SK-N-SH (cell line): ENCODE results near the gene TEAD4. TPM values are rescaled to one million over a fixed set of nuclear protein-coding genes. Genes with fewer than 3 reads are reported as not detected.
A peak's percentile ranks its signal among the peaks of the same experiment; 100 is the strongest.

Experiments
- CTCF ChIA-PET: fragments of 300-600, 350-600 bp; formaldehyde crosslinking; extraction: SDS; loops from one replicate; lab custom pipeline; 2021; lab: Yijun Ruan, JAX
- POLR2A ChIA-PET: fragments of 350-600 bp; sonication (Branson Sonifier 250); formaldehyde crosslinking; extraction: SDS; loops from one replicate; lab custom pipeline; 2020; ENCODE audit warnings: antibody characterized with exemption, inconsistent platforms; lab: Yijun Ruan, JAX
- DNase-seq: peaks from one replicate; pipeline ENCODE4 v3.0.0; 2012
- H2AFZ ChIP-seq: fragments of 200-600 bp; sonication (generic); 2 replicates; pipeline ENCODE4 v1.8.1; 2016; ENCODE audit warnings: antibody characterized with exemption, mild to moderate bottlenecking, low read depth
- H3F3A ChIP-seq: fragments of 200-600 bp; sonication (generic); replicated peaks from 2 replicates; pipeline ENCODE3; 2016; ENCODE audit warnings: antibody characterized with exemption, mild to moderate bottlenecking; ENCODE audit not compliant: insufficient read depth
- H3K27ac ChIP-seq, 2 experiments: fragments of 200-500 bp in 1 of 2; fragments of 200-600 bp in 1 of 2; sonication (Bioruptor generic) in 1 of 2; sonication (generic), shearing (Covaris generic) in 1 of 2; 2 replicates each; pipeline versions ENCODE4 v1.5.1 to v1.6.1; 2014 to 2016; ENCODE audit warnings: low read depth in 2 of 2, inconsistent platforms in 1 of 2, low read length in 1 of 2, mild to moderate bottlenecking in 1 of 2, mixed read lengths in 1 of 2
- H3K27me3 ChIP-seq: fragments of 200-600 bp; sonication (generic), shearing (Covaris generic); 2 replicates; pipeline ENCODE4 v1.6.1; 2016; ENCODE audit warnings: mixed run types; ENCODE audit not compliant: insufficient read depth
- H3K36me3 ChIP-seq, 2 experiments: fragments of 200-500 bp in 1 of 2; fragments of 200-600 bp in 1 of 2; sonication (Bioruptor generic) in 1 of 2; sonication (generic) in 1 of 2; replicated peaks in 1 of 2; 2 replicates each; pipeline versions ENCODE3 to v1.5.1; 2014 to 2016; ENCODE audit warnings: low read length in 1 of 2, mild to moderate bottlenecking in 1 of 2; ENCODE audit not compliant: insufficient read depth in 2 of 2, control insufficient read depth in 1 of 2
- H3K4me1 ChIP-seq, 2 experiments: fragments of 200-500 bp in 1 of 2; fragments of 200-600 bp in 1 of 2; sonication (Bioruptor generic) in 1 of 2; sonication (generic), shearing (Covaris generic) in 1 of 2; 2 replicates each; pipeline versions ENCODE4 v1.5.1 to v1.6.1; 2014 to 2016; ENCODE audit warnings: low read depth in 1 of 2, low read length in 1 of 2, mixed run types in 1 of 2; ENCODE audit not compliant: insufficient read depth in 2 of 2, control insufficient read depth in 1 of 2
- H3K4me2 ChIP-seq: fragments of 200-600 bp; sonication (generic), shearing (Covaris generic); 2 replicates; pipeline ENCODE4 v1.6.1; 2017; ENCODE audit warnings: mixed run types
- H3K4me3 ChIP-seq, 2 experiments: fragments of 200-500 bp in 1 of 2; fragments of 200-600 bp in 1 of 2; sonication (Bioruptor generic) in 1 of 2; sonication (generic), shearing (Covaris generic) in 1 of 2; 2 replicates each; pipeline versions ENCODE4 v1.5.1 to v1.8.1; 2014 to 2016; ENCODE audit warnings: low read depth in 2 of 2, inconsistent platforms in 1 of 2, low read length in 1 of 2, mild to moderate bottlenecking in 1 of 2, mixed read lengths in 1 of 2, moderate library complexity in 1 of 2
- H3K79me2 ChIP-seq: fragments of 200-600 bp; sonication (generic); 2 replicates; pipeline ENCODE4 v1.8.1; 2017; ENCODE audit warnings: mild to moderate bottlenecking; ENCODE audit not compliant: insufficient read depth
- H3K9ac ChIP-seq: fragments of 200-600 bp; sonication (generic); 2 replicates; pipeline ENCODE4 v1.6.1; 2017; ENCODE audit warnings: mixed run types
- H3K9me2 ChIP-seq: fragments of 200-600 bp; sonication (generic); 2 replicates; pipeline ENCODE4 v1.6.1; 2017; ENCODE audit warnings: mixed run types
- H3K9me3 ChIP-seq: fragments of 200-600 bp; sonication (generic); 2 replicates; pipeline ENCODE4 v1.6.1; 2017; ENCODE audit warnings: mixed run types, mild to moderate bottlenecking, moderate library complexity
- H4K20me1 ChIP-seq: fragments of 200-600 bp; sonication (generic); 2 replicates; pipeline ENCODE4 v1.6.1; 2017; ENCODE audit warnings: mild to moderate bottlenecking, mixed run types; ENCODE audit not compliant: insufficient read depth
- ELF1 ChIP-seq: IDR thresholded peaks from 2 replicates; pipeline ENCODE4 v1.4.0; 2012
- EZH2phosphoT487 ChIP-seq: fragments of 200-600 bp; sonication (generic); IDR thresholded peaks from 2 replicates; pipeline ENCODE4 v1.6.1; 2017; ENCODE audit warnings: low read depth, mixed run types, mild to moderate bottlenecking, antibody characterized with exemption, moderate library complexity, borderline replicate concordance
- FOSL2 ChIP-seq: IDR thresholded peaks from 2 replicates; pipeline ENCODE4 v1.4.0; 2012; ENCODE audit warnings: low read depth, mild to moderate bottlenecking, moderate library complexity, borderline replicate concordance
- GABPA ChIP-seq: IDR thresholded peaks from 2 replicates; pipeline ENCODE4 v1.4.0; 2012; ENCODE audit warnings: low read depth, mild to moderate bottlenecking
- GATA2 ChIP-seq: sonication (generic); formaldehyde crosslinking; IDR thresholded peaks from 2 replicates; pipeline ENCODE4 v1.5.0; 2020; ENCODE audit warnings: mild to moderate bottlenecking, missing genetic modification reagents
- MEF2A ChIP-seq: IDR thresholded peaks from 2 replicates; pipeline ENCODE4 v1.4.0; 2012; ENCODE audit warnings: low read depth, borderline replicate concordance
- MXI1 ChIP-seq: IDR thresholded peaks from 2 replicates; pipeline ENCODE4 v1.6.1; 2012; ENCODE audit warnings: mild to moderate bottlenecking, low read depth, low read length, improper control_type of control experiment
- RAD21 ChIP-seq: IDR thresholded peaks from 2 replicates; pipeline ENCODE4 v1.6.1; 2012; ENCODE audit warnings: mild to moderate bottlenecking, low read length
- RCOR1 ChIP-seq: fragments of 150-350 bp; IDR thresholded peaks from 2 replicates; pipeline ENCODE4 v1.6.1; 2017; ENCODE audit warnings: antibody characterized with exemption, low read length
- RFX5 ChIP-seq: IDR thresholded peaks from 2 replicates; pipeline ENCODE4 v1.6.1; 2012; ENCODE audit warnings: mild to moderate bottlenecking, improper control_type of control experiment, low read length
- SIN3A ChIP-seq: IDR thresholded peaks from 2 replicates; pipeline ENCODE4 v1.6.1; 2012; ENCODE audit warnings: low read depth, mild to moderate bottlenecking, low read length, moderate library complexity, borderline replicate concordance
- SMC3 ChIP-seq: IDR thresholded peaks from 2 replicates; pipeline ENCODE4 v1.6.1; 2012; ENCODE audit warnings: low read depth, low read length, improper control_type of control experiment
- TCF12 ChIP-seq: IDR thresholded peaks from 2 replicates; pipeline ENCODE4 v1.4.0; 2012
- TEAD4 ChIP-seq: IDR thresholded peaks from 2 replicates; pipeline ENCODE4 v1.4.0; 2012; ENCODE audit warnings: mild to moderate bottlenecking, borderline replicate concordance; ENCODE audit not compliant: insufficient read depth
- YY1 ChIP-seq: IDR thresholded peaks from 2 replicates; pipeline ENCODE4 v1.4.0; 2012; ENCODE audit warnings: low read depth, mild to moderate bottlenecking
- WGBS: methylation state at CpG from one replicate; pipeline ENCODE4 v1.1.6; 2017; ENCODE audit warnings: low lambda C conversion rate; 5-methylcytosine and 5-hydroxymethylcytosine counted together
- polyA plus RNA-seq, 3 experiments: library from polyadenylated mRNA; depleted of rRNA; stranded (reverse); fragments of >200 nt; gene quantifications; 2 replicates each; pipeline ENCODE4 v1.2.3, GENCODE V29; 2012
- TF ChIP-seq, protein P1 (sequence below): IDR thresholded peaks from 2 replicates; pipeline ENCODE4 v1.4.0; 2012; ENCODE audit warnings: low read depth, borderline replicate concordance
- TF ChIP-seq, protein P2 (sequence below): IDR thresholded peaks from 2 replicates; pipeline ENCODE4 v1.4.0; 2012; ENCODE audit warnings: low read depth
- TF ChIP-seq, protein P3 (sequence below): IDR thresholded peaks from 2 replicates; pipeline ENCODE4; 2012
- TF ChIP-seq, protein P4 (sequence below): fragments of 200-600 bp; sonication (generic); IDR thresholded peaks from 2 replicates; pipeline ENCODE4 v1.6.1; 2017; ENCODE audit warnings: antibody characterized with exemption, mild to moderate bottlenecking, moderate library complexity

The TEAD4 gene
- polyA plus RNA-seq, 1 of the 3 experiments (the other 2 are of a cell fraction) = 27.1 TPM

DNA sequence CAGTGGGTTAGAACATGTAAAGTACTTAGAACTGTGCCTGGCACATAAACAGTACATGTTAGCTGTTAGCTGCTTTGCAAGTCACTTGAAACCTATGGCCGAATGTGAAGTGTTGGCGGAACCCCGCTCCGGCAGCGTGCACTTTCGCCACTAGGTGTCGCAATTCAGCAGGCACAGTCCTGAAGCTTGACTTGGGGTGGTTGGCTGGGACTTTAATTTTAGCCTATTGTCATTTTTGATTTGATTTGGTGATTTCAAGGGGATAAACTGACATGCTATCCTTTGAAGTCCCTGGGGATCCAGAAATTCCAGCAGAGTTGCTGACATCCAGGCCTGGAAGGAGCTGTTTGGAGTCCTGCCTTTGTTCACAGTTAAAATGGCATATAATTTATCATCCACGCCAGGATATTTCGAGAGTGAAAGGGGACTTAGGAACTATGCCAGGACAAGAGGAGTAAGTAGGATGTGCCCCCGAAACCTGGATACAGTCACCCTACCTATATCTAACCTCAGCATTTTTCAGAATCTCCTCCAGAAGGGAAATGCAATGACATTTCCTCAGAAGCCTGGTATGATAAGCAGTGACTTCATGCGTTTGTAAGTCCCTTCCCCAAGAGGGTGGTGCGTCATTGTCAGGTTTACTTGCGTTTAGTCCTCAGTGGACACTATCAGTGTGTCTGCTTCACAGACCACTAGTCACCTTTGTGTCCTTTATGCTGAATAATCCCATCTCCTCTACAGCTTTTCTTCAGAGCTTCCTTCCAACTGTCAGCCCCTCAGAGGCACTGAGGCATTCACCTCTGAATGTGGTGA lies 114.4 kb downstream of the TEAD4 start:
- POLR2A ChIA-PET = interaction anchor here (1.2 kb wide), 1 partner anchor 33 kb away, joined by 3 read pairs; no protein-coding TSS in a partner anchor
- Histone ChIP-seq H3K27ac (no peak overlapping the region), H3K4me2 (no peak overlapping the region)

DNA sequence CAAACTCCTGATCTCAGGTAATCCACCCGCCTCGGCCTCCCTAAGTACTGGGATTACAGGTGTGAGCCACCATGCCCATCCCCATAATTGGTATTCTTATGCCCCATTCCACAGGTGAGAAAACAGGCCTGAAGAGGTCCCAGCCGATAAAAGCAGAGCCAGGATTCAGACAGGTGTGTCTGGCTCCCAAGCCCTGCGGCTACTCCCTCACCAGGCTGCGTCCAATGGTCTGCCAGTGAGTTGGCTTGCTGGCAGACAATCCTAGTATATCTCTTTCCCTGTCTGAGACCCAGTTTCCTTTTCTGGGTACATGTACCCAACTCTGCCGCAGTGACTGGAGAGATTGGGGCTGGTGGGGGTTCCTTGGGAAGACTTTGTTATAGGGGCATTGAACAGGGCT lies 116.1 kb downstream of the TEAD4 start:
- peaks cover 0 to 3% of the 10 kb centered on the region in 2 experiments for H3K36me3 ChIP-seq
- peaks cover 26% of the 10 kb centered on the region for H3K79me2 ChIP-seq
- no peak overlapping the region for H3K4me2 ChIP-seq
- 86% methylated on average over 6 of the region's 6 CpGs for WGBS
- no peak overlapping the region for H3K27ac ChIP-seq
- no peak overlapping the region for H2AFZ ChIP-seq
- ChIA-PET POLR2A (no interaction called here), CTCF (interaction anchor here (0.8 to 11.3 kb wide), 7 partner anchors 14 to 225 kb away, joined by 3 to 165 read pairs (median 4); no protein-coding TSS in a partner anchor)
- H4K20me1 ChIP-seq = no peaks in the 10 kb centered on the region
- no peak overlapping the region for H3K4me3 ChIP-seq
- no peaks in the 10 kb centered on the region for H3K9me2 ChIP-seq
- H3K9me3 ChIP-seq = no peaks in the 10 kb centered on the region
- H3K27me3 ChIP-seq = no peaks in the 10 kb centered on the region
- DNase-seq = no peak
- no peak overlapping the region for H3K9ac ChIP-seq
- H3F3A ChIP-seq = no peaks in the 10 kb centered on the region
- H3K4me1 ChIP-seq = peaks cover 0 to 14% of the 10 kb centered on the region in 2 experiments; a peak in 2 of 4 replicates
- TF ChIP-seq GABPA = no peak
- TF ChIP-seq TCF12 = no peak
- no peak for TF ChIP-seq EZH2phosphoT487
- TF ChIP-seq, protein P1, sequence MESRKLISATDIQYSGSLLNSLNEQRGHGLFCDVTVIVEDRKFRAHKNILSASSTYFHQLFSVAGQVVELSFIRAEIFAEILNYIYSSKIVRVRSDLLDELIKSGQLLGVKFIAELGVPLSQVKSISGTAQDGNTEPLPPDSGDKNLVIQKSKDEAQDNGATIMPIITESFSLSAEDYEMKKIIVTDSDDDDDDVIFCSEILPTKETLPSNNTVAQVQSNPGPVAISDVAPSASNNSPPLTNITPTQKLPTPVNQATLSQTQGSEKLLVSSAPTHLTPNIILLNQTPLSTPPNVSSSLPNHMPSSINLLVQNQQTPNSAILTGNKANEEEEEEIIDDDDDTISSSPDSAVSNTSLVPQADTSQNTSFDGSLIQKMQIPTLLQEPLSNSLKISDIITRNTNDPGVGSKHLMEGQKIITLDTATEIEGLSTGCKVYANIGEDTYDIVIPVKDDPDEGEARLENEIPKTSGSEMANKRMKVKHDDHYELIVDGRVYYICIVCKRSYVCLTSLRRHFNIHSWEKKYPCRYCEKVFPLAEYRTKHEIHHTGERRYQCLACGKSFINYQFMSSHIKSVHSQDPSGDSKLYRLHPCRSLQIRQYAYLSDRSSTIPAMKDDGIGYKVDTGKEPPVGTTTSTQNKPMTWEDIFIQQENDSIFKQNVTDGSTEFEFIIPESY = no peak
- TF ChIP-seq MEF2A = no peak
- no peak for TF ChIP-seq TEAD4
- TF ChIP-seq ELF1 = no peak
- TF ChIP-seq SIN3A = no peak

More for the DNA sequence above, 114.4 kb downstream of the TEAD4 start:
- Histone ChIP-seq H3K36me3 (no peaks in the 10 kb centered on the region), H2AFZ (0 out of 2 replicates have a peak overlapping the region, but pooled peaks have one; percentile 38), H3F3A (no peaks in the 10 kb centered on the region), H3K4me3 (no peak overlapping the region; a peak in 1 of 4 replicates), H3K9me3 (no peaks in the 10 kb centered on the region), H3K9me2 (no peaks in the 10 kb centered on the region), H3K79me2 (peaks cover 11% of the 10 kb centered on the region), H4K20me1 (no peaks in the 10 kb centered on the region), H3K9ac (no peak overlapping the region), H3K27me3 (no peaks in the 10 kb centered on the region), H3K4me1 (peaks cover 0 to 14% of the 10 kb centered on the region in 2 experiments; a peak in 2 of 4 replicates)
- TF ChIP-seq RAD21 (peak; percentile 94), FOSL2 (no peak), RFX5 (no peak), YY1 (no peak), MXI1 (peak; percentile 41; the same call in 1 of the 2 replicates), EZH2phosphoT487 (no peak), SMC3 (peak; percentile 92), RCOR1 (peak; percentile 72), GATA2 (CRISPR knock-in tag) (0 out of 2 replicates have a peak, but pooled peaks have one; percentile 24)
- TF ChIP-seq, protein P2, sequence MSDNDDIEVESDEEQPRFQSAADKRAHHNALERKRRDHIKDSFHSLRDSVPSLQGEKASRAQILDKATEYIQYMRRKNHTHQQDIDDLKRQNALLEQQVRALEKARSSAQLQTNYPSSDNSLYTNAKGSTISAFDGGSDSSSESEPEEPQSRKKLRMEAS = peak; percentile 56; the same call in 1 of the 2 replicates
- TF ChIP-seq, protein P3, sequence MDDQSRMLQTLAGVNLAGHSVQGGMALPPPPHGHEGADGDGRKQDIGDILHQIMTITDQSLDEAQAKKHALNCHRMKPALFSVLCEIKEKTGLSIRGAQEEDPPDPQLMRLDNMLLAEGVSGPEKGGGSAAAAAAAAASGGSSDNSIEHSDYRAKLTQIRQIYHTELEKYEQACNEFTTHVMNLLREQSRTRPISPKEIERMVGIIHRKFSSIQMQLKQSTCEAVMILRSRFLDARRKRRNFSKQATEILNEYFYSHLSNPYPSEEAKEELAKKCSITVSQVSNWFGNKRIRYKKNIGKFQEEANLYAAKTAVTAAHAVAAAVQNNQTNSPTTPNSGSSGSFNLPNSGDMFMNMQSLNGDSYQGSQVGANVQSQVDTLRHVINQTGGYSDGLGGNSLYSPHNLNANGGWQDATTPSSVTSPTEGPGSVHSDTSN = 0 out of 2 replicates have a peak, but pooled peaks have one; percentile 12
- TF ChIP-seq, protein P4, sequence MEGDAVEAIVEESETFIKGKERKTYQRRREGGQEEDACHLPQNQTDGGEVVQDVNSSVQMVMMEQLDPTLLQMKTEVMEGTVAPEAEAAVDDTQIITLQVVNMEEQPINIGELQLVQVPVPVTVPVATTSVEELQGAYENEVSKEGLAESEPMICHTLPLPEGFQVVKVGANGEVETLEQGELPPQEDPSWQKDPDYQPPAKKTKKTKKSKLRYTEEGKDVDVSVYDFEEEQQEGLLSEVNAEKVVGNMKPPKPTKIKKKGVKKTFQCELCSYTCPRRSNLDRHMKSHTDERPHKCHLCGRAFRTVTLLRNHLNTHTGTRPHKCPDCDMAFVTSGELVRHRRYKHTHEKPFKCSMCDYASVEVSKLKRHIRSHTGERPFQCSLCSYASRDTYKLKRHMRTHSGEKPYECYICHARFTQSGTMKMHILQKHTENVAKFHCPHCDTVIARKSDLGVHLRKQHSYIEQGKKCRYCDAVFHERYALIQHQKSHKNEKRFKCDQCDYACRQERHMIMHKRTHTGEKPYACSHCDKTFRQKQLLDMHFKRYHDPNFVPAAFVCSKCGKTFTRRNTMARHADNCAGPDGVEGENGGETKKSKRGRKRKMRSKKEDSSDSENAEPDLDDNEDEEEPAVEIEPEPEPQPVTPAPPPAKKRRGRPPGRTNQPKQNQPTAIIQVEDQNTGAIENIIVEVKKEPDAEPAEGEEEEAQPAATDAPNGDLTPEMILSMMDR = peak; percentile 99
- peak; percentile 90 for DNase-seq
- WGBS = 25% methylated on average over 13 of the region's 13 CpGs
- CTCF ChIA-PET = interaction anchor here (0.6 to 11.3 kb wide), 58 partner anchors 9 to 730 kb away, joined by 3 to 165 read pairs (median 4); partner anchors contain the start of genes FOXM1 and RHNO1
